Endothelial cell of umbilical vein (primary cell): ENCODE results near the gene UNC5A.

ENCODE experiments used
- CTCF ChIP-seq, 2 donors: IDR thresholded peaks; 1 replicate in 1 of 2; 2 replicates in 1 of 2; pipeline ENCODE4 v1.5.1; 2011; ENCODE audit warnings: low read length in 2 of 2, mild to moderate bottlenecking in 2 of 2, moderate library complexity in 2 of 2, control low read depth in 1 of 2, inconsistent platforms in 1 of 2, low read depth in 1 of 2; ENCODE audit not compliant: insufficient read depth in 1 of 2; ENCODE audit errors: extremely low read depth in 1 of 2
- EZH2 ChIP-seq: IDR thresholded peaks from 2 replicates; pipeline ENCODE4 v1.6.1; 2012; ENCODE audit warnings: borderline replicate concordance, low read depth, mild to moderate bottlenecking, moderate library complexity, low read length, inconsistent platforms; ENCODE audit not compliant: severe bottlenecking
- GATA2 ChIP-seq: IDR thresholded peaks from 2 replicates; pipeline ENCODE4 v1.7.0; 2011; ENCODE audit warnings: low read depth, mild to moderate bottlenecking, moderate library complexity, mixed read lengths, low read length; ENCODE audit not compliant: insufficient read length, insufficient read depth
- MYC ChIP-seq: IDR thresholded peaks from one replicate; pipeline ENCODE4 v1.6.1; 2011; ENCODE audit warnings: mild to moderate bottlenecking, low read depth, low read length
- POLR2A ChIP-seq: IDR thresholded peaks from 2 replicates; pipeline ENCODE4 v1.6.1; 2012; ENCODE audit warnings: low read depth, mild to moderate bottlenecking, control low read depth, low read length
- POLR2AphosphoS5 ChIP-seq: IDR thresholded peaks from 2 replicates; pipeline ENCODE4 v1.6.1; 2012; ENCODE audit warnings: low read depth, mild to moderate bottlenecking, control low read depth, low read length, moderate library complexity; ENCODE audit not compliant: insufficient read depth
- TF ChIP-seq, protein P1 (sequence below): IDR thresholded peaks from 2 replicates; pipeline ENCODE4 v1.6.1; 2011; ENCODE audit not compliant: insufficient read depth, insufficient read length

DNA sequence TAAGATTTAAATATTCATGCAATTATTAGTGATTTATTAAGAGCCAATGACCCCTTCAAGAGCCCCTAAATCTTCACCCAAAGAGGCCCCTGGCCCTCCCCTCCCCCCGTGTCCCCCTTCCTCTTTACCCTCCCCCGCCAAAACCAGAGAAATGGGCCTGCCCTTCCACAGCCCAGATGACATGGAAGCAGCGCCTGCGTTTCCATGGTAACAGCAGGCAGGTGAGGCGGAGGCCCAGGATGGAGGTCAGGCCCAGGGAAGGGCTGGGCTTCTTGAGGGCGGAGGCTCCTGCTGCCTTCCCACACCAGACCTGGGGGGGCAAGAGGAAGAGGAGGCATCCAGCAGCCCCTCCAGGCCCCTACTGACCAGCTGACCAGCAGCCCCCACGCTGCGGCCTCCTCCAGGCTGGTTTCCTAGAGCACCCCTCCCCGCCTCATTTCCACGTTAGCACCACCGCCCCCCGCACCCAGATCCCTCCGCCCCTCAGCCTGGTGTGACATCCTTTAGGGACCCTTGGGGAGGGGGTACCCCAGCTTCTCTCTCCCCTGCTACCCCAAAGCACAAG is 37.4 kb downstream of the UNC5A start:
- no peak for TF ChIP-seq CTCF (IDR thresholded peaks at IDR 0.05; ENCODE audit: extremely low read depth in 1 of 2, insufficient read depth in 1 of 2, low read depth in 1 of 2, low read length in 2 of 2)
- TF ChIP-seq POLR2A: no peak
- no peak for TF ChIP-seq EZH2
- TF ChIP-seq POLR2AphosphoS5: no peak
- TF ChIP-seq MYC: no peak
- no peak for TF ChIP-seq GATA2
- TF ChIP-seq, protein P1, sequence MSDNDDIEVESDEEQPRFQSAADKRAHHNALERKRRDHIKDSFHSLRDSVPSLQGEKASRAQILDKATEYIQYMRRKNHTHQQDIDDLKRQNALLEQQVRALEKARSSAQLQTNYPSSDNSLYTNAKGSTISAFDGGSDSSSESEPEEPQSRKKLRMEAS: no peak
